NCI-H2227 (cell line): ENCODE results near the gene STARD8.

Experiments
- DNase-seq: peaks from one replicate; lab custom pipeline; 2025; ENCODE audit not compliant: unreplicated experiment; lab: John Stamatoyannopoulos, UW

STARD8 gene

DNA sequence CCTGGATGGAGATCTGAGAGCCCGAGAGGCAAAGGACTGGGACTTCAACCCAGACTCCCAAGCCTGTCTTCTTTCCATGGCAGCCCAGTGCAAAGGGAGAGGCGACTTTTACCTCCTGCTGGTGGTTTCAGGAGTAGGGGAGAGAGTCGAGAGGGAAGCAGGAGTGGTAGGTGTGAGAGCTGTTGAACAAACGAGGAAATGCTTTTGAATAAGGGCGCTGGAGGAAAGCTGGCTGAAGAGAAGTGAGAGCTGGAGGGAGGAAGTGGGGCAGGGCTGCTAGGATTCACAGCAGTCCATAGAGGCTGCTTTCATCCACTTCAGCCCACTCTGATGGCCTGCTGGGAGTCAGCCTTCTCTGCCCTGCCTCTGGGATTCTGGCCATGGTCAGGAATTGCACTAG, 99.5 kb downstream of the STARD8 start:
- no peak for DNase-seq

DNA sequence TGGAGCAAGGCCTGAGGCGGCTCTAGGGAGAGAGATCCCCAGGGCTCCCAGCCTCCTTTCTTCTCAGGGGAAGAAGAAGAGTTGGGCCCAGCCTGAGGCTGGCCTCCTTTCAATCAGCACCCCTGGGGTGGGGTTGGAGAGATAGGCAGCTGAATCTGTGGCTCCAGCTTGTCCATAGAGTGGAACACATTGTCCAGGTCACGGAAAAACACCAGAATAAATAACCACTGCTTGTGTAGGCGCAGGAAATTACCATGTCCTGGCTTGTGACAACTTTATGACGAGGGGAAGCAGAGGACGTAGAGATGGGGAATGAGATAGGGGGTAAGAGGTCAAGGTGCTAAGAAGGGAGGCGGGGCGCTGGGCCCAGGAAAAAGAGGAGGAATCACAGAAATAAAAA, 100.6 kb downstream of the STARD8 start:
- no peak for DNase-seq

DNA sequence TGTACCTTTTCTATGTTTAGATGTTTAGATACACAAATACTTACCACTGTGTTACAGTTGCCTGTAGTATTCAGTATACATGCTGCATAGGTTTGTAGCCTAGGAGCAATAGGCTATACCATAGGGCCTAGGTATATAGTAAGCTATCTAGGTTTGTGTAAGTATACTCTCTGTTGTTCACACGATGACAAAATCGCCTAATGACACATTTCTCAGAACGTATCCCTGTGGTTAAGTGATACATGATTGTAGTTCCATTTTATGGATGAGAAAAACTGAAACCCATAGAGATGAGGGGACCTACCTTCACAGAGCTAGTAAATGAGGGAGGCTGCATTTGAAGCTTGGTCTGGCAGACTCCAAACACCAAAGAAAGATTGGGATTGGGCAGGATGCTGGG, 102.0 kb downstream of the STARD8 start:
- DNase-seq = no peak

DNA sequence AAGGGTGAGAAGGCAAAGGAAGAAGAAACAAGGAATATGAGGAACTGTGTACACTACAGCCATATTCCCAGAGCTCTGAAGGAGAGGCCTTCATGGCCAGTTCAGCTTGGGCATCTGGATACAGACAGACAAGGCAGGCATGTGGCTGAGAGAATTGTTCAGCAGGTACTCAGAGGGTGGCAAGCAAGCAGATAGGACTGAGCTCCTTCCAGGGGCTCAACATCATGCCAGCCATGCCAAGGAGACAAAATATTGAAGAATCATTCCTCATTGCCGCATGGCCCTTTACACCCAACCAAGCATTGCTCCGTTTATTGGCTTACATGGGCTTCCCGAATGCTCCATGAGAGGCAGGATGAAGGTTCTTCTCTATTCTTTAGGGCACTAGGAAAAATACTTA, 102.8 kb downstream of the STARD8 start:
- no peak for DNase-seq

DNA sequence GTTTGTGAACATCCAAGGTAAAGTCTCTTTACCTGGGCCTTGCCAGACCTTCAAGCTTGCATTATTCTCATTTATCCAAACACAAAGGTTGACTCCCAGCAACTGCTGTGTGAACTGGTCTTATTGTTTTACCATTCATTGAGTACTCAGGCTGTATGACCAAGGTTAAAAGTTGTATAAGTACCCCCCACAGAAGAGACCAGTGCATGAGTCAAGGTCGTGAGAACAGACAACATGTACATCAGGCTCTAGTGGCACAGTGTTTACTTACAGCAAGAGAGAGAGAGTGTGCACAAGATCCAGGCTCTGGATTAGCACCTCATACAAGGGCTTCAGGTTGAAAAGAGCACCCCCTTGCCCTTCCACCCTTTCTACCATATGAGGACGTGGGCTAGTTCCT, 103.9 kb downstream of the STARD8 start:
- no peak for DNase-seq

DNA sequence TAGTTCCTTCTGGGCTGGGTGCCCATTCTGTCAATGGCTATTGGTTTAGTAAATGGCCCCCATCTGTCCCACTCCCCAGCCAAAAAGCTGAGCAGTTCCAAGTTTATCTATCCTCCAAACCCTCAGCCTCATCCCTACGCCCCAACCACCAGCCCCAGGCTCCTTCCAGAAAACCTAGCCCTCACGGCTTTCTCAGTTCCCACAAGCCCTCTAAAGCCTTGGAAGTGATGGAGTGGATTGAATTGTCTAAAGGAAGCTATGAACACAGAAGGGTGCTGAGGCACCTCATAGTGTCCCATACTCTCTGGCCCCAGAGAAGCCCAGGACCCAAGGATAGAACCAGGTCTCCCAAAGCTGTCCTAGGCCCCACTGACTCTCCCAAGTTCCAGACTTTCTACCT, 105.8 kb downstream of the STARD8 start:
- DNase-seq = no peak

DNA sequence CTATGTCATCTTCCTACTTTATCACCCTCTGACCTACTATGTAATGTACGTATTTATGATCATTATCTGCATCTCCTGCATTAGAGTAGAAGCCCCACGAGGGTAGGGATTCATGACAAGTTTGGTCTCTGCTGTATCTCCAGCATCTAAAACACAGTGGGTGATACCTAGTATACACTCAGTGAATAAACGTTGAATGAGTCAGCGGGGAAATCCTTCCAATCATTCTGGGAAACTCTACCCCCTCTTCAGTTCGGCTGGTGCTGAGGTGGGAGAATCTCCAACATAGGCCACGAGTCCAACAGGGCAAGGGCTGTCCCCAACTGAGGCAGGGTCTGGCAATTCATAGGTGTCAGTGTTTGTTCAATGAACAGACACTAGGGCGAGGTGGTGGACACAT, 106.9 kb downstream of the STARD8 start:
- DNase-seq = no peak

- no peak for DNase-seq
These were observed 108.2 kb downstream of the STARD8 start for GRCh38 chrX:68755616-68756125.

DNA sequence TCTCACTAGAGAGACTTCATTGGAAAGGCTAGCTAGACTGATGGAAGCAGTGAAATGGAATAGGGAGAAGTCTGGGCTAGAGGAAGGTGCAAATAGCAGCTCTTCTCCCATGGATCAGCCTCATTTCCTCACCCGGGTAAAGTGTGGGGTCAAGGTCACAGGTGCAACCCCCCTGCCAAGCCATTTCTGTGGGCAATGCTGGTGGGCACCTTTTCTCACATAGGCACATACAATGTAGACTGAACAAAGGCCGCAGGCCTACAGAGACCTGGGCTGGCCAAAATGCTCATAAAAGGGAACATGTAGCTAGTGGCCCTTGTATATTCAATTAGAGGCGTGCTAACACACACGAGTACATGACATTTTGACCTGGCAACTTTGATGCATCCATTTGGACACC, 109.9 kb downstream of the STARD8 start:
- DNase-seq = no peak

DNA sequence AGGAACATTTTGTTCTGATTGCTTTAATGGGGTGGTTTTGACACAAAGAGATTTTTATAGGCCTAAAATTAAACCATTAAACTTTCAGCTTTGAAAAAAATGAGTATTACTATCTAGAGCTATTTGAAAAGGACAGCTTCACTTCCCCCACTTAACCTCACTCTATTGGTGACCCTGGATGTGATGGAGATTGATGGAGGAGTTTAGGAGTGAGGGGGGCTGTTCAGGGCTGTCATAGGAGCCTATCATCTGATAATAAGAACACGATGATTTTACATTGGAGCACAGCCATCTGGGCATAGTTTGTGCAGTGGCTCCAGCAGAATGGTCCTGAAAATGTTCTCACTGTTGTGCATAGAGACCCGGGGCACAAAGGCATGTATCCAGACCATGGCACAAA, 110.3 kb downstream of the STARD8 start:
- DNase-seq = peak; percentile 74

GRCh38 chrX:68758671-68759070, 111.2 kb downstream of the STARD8 start:
- DNase-seq = no peak

GRCh38 chrX:68761086-68761485, 113.6 kb downstream of the STARD8 start:
- no peak for DNase-seq

DNA sequence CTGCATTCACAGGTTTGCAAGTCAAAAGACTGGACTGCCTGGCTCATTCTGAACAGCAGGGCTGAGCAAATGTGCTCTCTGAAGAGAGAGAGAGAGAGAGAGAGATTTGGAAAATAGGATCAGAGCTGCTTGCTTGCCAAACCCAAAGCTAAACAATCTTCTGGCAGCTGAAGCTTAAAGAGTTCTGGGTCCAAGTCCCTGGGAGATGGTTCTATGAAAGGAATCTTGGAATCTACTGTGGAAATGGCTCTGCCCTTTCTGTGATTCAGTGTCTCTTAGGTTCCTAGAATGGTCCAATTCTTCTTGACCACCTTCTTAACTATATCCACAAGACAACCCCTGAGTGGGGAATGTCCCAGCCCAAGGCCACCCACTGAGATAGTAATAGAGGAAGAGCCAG, 115.3 kb downstream of the STARD8 start:
- no peak for DNase-seq

- DNase-seq = no peak
These were observed 116.0 kb downstream of the STARD8 start for GRCh38 chrX:68763481-68763880.
